HepG2 (cell line): ENCODE data around the gene SND1. TPM values are rescaled to one million over a fixed set of nuclear protein-coding genes. Genes with fewer than 3 reads are reported as not detected.

Experiments used
- ETV5 ChIP-seq: IDR thresholded peaks from 2 replicates; pipeline ENCODE4 v1.6.1; 2018; ENCODE audit warnings: missing biosample characterization, missing genetic modification reagents, inconsistent platforms, borderline replicate concordance
- FOXK1 ChIP-seq: sonication (generic); formaldehyde crosslinking; IDR thresholded peaks from 2 replicates; pipeline ENCODE4 v1.4.0; 2020; ENCODE audit warnings: low read depth, missing genetic modification reagents, borderline replicate concordance
- MXI1 ChIP-seq: IDR thresholded peaks from 3 replicates; pipeline ENCODE4 v1.6.1; 2012; ENCODE audit warnings: low read depth, low read length, inconsistent platforms, borderline replicate concordance
- PAWR ChIP-seq: sonication (generic); formaldehyde crosslinking; IDR thresholded peaks from 2 replicates; pipeline ENCODE4 v1.4.0; 2020; ENCODE audit warnings: missing genetic modification reagents, mild to moderate bottlenecking, borderline replicate concordance
- REXO4 ChIP-seq: sonication (generic); formaldehyde crosslinking; IDR thresholded peaks from 2 replicates; pipeline ENCODE4 v1.8.0; 2022; ENCODE audit warnings: missing genetic modification reagents, mild to moderate bottlenecking, borderline replicate concordance
- RXRB ChIP-seq: IDR thresholded peaks from 2 replicates; pipeline ENCODE4 v1.6.1; 2016; ENCODE audit warnings: borderline replicate concordance, missing genetic modification reagents, missing compliant biosample characterization
- SOX6 ChIP-seq, 2 experiments: fragments of 450-650 bp in 1 of 2; sonication (generic) in 1 of 2; formaldehyde crosslinking in 1 of 2; IDR thresholded peaks; 2 replicates each; pipeline versions ENCODE4 v1.4.0 to v1.6.1; 2017 to 2020; ENCODE audit warnings: antibody characterized with exemption in 1 of 2, mild to moderate bottlenecking in 1 of 2, missing genetic modification reagents in 1 of 2
- ZBTB21 ChIP-seq: sonication (generic); formaldehyde crosslinking; IDR thresholded peaks from 2 replicates; pipeline ENCODE4 v1.4.0; 2020; ENCODE audit warnings: missing genetic modification reagents
- ZNF180 ChIP-seq: sonication (generic); formaldehyde crosslinking; IDR thresholded peaks from 2 replicates; pipeline ENCODE4 v1.4.0; 2020; ENCODE audit warnings: low read depth, missing genetic modification reagents, borderline replicate concordance
- ZNF317 ChIP-seq: sonication (generic); formaldehyde crosslinking; IDR thresholded peaks from 2 replicates; pipeline ENCODE4 v1.5.0; 2020; ENCODE audit warnings: mild to moderate bottlenecking, missing genetic modification reagents
- ZNF382 ChIP-seq: sonication (generic); formaldehyde crosslinking; IDR thresholded peaks from 2 replicates; pipeline ENCODE4 v1.5.0; 2020; ENCODE audit warnings: missing genetic modification reagents, mild to moderate bottlenecking, borderline replicate concordance
- ZNF546 ChIP-seq: sonication (generic); formaldehyde crosslinking; conservative IDR thresholded peaks from 2 replicates; pipeline ENCODE4 v1.8.1; 2023; ENCODE audit warnings: mild to moderate bottlenecking, missing genetic modification reagents
- ZNF605 ChIP-seq: sonication (generic); formaldehyde crosslinking; IDR thresholded peaks from 2 replicates; pipeline ENCODE4 v1.8.0; 2022; ENCODE audit warnings: mild to moderate bottlenecking, missing genetic modification reagents
- ZNF7 ChIP-seq: IDR thresholded peaks from 2 replicates; pipeline ENCODE4 v1.6.1; 2016; ENCODE audit warnings: missing biosample characterization, missing genetic modification reagents
- polyA plus RNA-seq, 8 experiments: library from polyadenylated mRNA; depleted of rRNA in 3 of 8; stranded (reverse) in 7 of 8; unstranded in 1 of 8; fragments of >200 nt; fragmentation: Illumina TruSeq in 4 of 8; extraction: Trizol in 4 of 8; gene quantifications; 2 replicates each; pipeline versions ENCODE4 v1.2.1 to v1.2.3, GENCODE V29; 2011 to 2016; ENCODE audit warnings: low read depth in 4 of 8, missing spikeins in 1 of 8, mixed read lengths in 1 of 8; ENCODE audit not compliant: insufficient read depth in 1 of 8
- total RNA-seq, 5 experiments: library from RNA; depleted of rRNA; stranded (reverse); fragments of >200 nt; fragmentation: Illumina TruSeq; extraction: Trizol; gene quantifications; 2 replicates each; pipeline ENCODE4 v1.2.3, GENCODE V29; 2016; ENCODE audit warnings: low read depth in 1 of 5
- TF ChIP-seq, protein P1 (sequence below): IDR thresholded peaks from 2 replicates; pipeline ENCODE4 v1.6.1; 2018; ENCODE audit warnings: missing genetic modification reagents, mild to moderate bottlenecking, missing compliant biosample characterization
- TF ChIP-seq, protein P2 (sequence below): sonication (generic); formaldehyde crosslinking; IDR thresholded peaks from 2 replicates; pipeline ENCODE4 v1.4.0; 2020; ENCODE audit warnings: mild to moderate bottlenecking, missing genetic modification reagents
- TF ChIP-seq, protein P3 (sequence below): sonication (generic); formaldehyde crosslinking; IDR thresholded peaks from 2 replicates; pipeline ENCODE4 v1.4.0; 2020; ENCODE audit warnings: mild to moderate bottlenecking, missing genetic modification reagents

Gene SND1
- total and polyA plus RNA-seq, 2 of the 13 experiments (the other 11 are each of a cell fraction or from before 2014, with no cell fraction given): 110 to 182 TPM

- TF ChIP-seq, protein P1, sequence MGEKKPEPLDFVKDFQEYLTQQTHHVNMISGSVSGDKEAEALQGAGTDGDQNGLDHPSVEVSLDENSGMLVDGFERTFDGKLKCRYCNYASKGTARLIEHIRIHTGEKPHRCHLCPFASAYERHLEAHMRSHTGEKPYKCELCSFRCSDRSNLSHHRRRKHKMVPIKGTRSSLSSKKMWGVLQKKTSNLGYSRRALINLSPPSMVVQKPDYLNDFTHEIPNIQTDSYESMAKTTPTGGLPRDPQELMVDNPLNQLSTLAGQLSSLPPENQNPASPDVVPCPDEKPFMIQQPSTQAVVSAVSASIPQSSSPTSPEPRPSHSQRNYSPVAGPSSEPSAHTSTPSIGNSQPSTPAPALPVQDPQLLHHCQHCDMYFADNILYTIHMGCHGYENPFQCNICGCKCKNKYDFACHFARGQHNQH (CRISPR knock-in tag): peak; percentile 41; the same call in 1 of the 2 replicates
- TF ChIP-seq ZNF605 (CRISPR knock-in tag) (peak; percentile 62; the same call in 1 of the 2 replicates), PAWR (CRISPR knock-in tag) (0 out of 2 replicates have a peak, but pooled peaks have one; percentile 23), ZBTB21 (CRISPR knock-in tag) (peak; percentile 71), REXO4 (CRISPR knock-in tag) (no peak), ZNF546 (CRISPR knock-in tag) (no peak), ZNF382 (CRISPR knock-in tag) (no peak), ZNF7 (no peak), ZNF317 (CRISPR knock-in tag) (no peak), ZNF180 (CRISPR knock-in tag) (no peak), SOX6 (IDR thresholded peaks at IDR 0.05) (no peak), SOX6 (CRISPR knock-in tag; IDR thresholded peaks at IDR 0.05) (peak; percentile 66; the same call in 1 of the 2 replicates), ETV5 (CRISPR knock-in tag) (no peak; the same call in 1 of the 2 replicates), MXI1 (peak; percentile 86; the same call in 1 of the 3 replicates), RXRB (peak; percentile 35; the same call in 1 of the 2 replicates), FOXK1 (CRISPR knock-in tag) (peak; percentile 65)
- TF ChIP-seq, protein P2, sequence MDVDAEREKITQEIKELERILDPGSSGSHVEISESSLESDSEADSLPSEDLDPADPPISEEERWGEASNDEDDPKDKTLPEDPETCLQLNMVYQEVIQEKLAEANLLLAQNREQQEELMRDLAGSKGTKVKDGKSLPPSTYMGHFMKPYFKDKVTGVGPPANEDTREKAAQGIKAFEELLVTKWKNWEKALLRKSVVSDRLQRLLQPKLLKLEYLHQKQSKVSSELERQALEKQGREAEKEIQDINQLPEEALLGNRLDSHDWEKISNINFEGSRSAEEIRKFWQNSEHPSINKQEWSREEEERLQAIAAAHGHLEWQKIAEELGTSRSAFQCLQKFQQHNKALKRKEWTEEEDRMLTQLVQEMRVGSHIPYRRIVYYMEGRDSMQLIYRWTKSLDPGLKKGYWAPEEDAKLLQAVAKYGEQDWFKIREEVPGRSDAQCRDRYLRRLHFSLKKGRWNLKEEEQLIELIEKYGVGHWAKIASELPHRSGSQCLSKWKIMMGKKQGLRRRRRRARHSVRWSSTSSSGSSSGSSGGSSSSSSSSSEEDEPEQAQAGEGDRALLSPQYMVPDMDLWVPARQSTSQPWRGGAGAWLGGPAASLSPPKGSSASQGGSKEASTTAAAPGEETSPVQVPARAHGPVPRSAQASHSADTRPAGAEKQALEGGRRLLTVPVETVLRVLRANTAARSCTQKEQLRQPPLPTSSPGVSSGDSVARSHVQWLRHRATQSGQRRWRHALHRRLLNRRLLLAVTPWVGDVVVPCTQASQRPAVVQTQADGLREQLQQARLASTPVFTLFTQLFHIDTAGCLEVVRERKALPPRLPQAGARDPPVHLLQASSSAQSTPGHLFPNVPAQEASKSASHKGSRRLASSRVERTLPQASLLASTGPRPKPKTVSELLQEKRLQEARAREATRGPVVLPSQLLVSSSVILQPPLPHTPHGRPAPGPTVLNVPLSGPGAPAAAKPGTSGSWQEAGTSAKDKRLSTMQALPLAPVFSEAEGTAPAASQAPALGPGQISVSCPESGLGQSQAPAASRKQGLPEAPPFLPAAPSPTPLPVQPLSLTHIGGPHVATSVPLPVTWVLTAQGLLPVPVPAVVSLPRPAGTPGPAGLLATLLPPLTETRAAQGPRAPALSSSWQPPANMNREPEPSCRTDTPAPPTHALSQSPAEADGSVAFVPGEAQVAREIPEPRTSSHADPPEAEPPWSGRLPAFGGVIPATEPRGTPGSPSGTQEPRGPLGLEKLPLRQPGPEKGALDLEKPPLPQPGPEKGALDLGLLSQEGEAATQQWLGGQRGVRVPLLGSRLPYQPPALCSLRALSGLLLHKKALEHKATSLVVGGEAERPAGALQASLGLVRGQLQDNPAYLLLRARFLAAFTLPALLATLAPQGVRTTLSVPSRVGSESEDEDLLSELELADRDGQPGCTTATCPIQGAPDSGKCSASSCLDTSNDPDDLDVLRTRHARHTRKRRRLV: peak; percentile 41; the same call in 1 of the 2 replicates
- TF ChIP-seq, protein P3, sequence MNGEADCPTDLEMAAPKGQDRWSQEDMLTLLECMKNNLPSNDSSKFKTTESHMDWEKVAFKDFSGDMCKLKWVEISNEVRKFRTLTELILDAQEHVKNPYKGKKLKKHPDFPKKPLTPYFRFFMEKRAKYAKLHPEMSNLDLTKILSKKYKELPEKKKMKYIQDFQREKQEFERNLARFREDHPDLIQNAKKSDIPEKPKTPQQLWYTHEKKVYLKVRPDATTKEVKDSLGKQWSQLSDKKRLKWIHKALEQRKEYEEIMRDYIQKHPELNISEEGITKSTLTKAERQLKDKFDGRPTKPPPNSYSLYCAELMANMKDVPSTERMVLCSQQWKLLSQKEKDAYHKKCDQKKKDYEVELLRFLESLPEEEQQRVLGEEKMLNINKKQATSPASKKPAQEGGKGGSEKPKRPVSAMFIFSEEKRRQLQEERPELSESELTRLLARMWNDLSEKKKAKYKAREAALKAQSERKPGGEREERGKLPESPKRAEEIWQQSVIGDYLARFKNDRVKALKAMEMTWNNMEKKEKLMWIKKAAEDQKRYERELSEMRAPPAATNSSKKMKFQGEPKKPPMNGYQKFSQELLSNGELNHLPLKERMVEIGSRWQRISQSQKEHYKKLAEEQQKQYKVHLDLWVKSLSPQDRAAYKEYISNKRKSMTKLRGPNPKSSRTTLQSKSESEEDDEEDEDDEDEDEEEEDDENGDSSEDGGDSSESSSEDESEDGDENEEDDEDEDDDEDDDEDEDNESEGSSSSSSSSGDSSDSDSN (CRISPR knock-in tag): peak; percentile 85
Observed at GRCh38 chr7:127651556-127652332, at the start of gene SND1 (continued).
